Endometrium (tissue), 2 donors: ENCODE results near the gene ST3GAL5.
"Not testable (repeated sequence)": the region's sequence is repeated elsewhere in the genome, so short reads cannot be mapped to it uniquely, and the experiment has no call there.

Experiments used
- FAIRE-seq: peaks from 2 replicates; lab custom pipeline; 2012; peaks lifted over from hg19 to GRCh38; lab: Jason Lieb, UNC
- donor health status: control.
- donor health status: control.

Gene ST3GAL5

DNA sequence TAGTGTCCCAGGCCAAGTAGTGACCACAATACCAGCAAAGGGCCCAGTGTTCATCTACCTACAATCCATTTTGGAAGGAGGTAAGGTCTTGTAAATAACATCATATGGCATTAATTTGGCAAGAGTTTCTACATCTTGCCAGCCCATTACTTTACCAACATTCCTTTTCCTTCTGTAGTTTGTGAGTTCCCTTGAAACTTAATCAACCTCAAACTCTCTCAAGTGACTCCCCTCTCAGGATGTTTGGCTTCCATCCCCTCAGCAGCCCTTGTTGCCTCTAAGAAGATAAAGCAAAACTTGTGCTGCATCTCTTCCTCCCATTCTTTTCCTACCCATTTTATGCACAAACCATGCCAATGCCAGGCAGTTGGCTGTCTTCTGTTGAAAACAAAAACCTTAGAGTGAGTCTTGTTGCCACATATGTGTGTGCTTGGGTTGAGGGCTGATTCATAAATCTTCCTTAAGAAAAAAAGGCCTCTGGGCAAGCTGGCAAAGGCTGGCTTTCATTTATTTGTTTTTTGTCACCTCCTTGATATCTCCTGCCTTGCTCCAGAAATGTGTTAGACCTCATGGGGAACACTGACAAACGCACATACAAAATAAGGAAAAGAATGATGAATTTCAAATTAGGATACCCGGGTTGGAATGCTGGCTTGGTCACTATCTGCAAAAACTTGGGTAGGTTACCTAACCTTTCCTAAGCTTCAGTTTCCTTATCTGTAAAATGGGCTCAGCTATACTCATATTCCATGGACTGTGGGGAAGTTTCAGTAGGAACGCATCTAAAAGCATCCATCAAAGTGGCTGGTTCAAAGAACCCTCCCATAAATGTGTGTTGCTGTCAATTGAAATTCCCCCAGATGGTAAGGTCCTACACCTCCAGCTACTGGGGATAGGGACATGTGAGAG, 29.4 kb upstream of the ST3GAL5 start:
- FAIRE-seq, result no peak

DNA sequence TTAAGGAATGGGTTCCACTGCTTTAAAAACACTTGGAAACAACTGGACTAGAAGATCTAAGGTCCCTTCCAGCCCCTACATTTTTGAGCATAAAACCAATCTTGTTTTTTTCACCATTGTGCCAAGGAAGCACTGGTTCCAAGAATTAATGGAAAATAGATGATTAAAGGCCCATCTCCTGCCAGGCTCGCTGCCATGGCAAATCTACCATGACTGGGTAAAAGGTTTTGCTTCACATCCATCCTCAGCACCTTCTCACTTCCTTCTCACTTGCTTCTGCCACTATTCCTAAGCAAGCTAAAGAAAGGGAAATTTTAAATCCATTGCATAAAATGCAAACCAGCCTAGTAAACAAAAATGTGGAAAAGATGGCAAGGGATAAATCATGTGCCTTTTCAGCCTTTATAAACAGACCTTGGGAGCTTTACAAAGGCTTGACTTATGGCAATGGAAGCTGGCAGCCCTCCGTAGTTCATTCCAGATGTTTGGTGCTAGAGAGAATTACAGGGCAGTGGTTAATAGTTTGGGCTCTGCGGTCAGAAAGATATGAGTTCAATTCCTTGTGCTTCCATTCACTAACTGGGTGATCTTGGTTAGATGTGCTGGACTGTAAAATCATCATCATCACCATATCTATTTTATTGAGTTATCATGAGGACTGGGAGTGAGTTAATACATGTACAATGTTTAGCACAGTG, 27.0 kb upstream of the ST3GAL5 start:
- FAIRE-seq, result no peak

DNA sequence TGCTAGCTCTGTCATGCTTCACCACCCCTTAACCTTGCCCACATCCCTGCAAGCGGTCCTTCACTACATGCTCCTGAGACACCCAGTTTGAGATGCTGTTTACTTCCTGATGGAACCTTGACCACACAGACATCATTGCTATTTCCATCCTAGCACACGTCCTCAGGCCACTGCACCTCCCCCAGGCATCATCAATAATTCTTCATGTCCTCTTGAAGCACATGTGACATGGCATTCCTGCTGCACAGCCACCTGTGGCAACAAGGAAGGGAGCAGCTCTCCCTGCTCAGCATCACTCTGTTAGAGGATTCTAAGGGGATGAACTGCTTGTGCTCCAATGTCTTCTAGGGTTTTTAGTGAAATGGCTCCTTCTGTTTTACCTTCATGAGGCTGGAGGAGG, 26.1 kb upstream of the ST3GAL5 start:
- no peak for FAIRE-seq

DNA sequence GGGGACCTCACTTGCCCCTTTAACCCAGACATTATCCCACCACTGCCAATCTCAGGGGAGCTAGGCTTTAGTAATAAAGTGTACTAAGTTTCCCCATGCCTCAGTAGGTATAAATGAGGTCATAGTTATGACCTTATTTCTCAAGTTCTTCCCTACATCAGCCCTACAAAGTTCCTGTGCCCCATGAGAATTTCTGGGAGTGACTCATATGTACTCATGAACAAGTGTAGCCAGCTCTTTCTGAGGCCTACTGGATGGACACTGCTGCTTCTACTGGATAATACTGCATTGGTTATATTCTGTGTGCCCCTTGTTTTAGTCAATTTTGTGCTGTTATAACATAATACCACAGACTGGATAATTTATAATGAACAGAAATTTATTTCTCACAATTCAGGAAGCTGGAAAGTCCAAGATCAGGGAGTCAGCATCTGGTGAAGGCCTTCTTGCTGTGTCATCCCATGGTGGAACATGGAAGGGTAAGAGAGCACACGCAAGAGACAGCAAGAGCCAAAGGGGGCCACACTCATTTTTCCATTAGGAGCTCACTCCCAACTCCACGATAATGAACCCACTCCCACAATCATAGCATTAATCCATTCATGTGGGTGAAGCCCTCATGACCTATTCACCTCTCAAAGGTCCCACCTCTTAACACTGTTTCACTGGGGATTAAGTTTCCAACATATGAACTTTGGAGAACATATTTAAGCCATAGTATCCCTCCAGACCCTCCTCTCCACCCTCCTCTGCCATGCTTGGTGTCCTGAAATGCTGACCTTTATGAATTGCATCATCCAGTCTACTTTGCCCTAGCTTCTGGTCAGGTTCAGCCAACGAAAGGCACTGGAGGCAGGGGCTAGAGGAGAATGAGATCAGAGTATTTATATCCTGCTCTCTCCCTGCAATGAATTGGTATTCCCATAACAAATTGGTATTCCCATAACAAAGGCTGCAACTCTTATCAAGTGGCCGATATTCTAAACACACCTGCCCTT, 25.4 kb upstream of the ST3GAL5 start:
- FAIRE-seq, result no peak

DNA sequence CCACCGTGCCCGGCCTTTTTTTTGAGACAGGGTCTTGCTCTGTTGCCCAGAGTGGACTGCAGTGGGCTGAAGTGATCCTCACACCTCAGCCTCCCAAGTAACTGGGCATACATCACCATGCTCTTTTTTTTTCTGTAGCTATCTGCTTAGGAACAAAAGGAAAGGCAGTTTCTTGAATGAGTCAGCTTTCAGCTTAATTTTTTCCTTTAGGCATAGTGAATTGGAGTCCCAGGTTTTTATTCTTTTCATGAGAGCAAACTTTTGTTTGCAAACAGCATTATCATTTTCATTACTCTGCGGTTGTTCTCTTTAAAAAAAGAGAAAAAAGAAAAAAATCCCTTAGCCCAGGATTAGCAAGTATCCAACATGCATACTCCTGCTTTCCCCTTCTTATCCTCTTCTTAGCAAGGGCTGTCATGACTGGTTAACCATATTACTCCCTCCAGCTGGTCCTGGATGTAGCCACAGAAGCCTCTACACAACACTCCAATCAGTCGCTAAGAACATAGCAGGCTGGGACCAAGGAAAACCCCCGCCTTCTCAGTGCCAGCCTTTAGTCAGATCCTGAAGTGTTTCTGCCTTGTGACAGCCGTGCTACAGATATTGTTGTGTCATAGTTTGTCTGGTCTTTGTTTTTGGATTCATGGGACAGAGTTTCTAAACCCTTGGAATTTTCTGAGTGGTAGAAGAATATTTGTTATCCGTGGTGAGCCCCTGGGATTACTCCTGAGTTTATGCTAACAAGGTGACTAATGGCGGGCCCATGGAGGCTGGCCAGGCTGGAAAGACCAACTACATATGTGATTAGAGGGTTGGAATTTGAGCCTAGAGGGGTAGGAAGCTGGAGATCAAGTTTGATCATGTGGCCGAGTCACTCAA, 23.3 kb upstream of the ST3GAL5 start:
- no peak for FAIRE-seq

DNA sequence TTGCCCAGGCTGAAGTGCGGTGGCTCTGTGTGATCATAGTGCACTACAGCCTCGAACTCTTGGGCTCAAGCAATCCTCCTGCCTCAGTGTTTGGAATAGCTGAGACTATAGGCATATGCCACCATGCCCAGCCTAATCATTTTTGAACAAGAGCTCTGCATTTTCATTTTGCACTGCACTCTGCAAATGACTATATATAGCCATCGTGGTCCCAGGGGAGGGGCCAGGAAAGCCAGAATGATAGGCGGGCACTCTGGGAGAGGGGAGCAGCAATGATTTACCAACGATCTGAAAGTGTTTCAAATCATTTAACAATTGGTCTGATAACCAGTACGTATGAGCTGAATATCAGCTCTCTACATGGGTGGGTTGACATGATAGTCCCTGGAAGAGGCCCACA, 22.3 kb upstream of the ST3GAL5 start:
- no peak for FAIRE-seq

DNA sequence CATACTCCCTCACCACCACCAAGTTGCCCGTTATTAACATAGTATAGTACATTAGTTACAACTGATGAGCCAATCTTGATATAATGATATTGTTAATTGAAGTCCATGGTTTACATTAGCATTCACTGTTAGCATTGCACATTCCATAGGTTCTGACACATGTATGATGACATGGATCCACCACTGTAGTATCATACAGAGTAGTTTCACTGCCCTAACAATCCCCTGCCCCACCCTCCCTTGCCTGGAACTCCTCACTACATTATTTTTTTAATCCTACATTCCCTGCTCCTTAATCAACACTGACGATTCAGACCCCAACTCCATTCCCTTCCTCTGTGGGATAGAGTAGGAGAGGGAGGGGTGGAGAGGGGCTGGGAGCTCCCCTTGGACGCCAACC, 20.2 kb upstream of the ST3GAL5 start:
- FAIRE-seq, result no peak

DNA sequence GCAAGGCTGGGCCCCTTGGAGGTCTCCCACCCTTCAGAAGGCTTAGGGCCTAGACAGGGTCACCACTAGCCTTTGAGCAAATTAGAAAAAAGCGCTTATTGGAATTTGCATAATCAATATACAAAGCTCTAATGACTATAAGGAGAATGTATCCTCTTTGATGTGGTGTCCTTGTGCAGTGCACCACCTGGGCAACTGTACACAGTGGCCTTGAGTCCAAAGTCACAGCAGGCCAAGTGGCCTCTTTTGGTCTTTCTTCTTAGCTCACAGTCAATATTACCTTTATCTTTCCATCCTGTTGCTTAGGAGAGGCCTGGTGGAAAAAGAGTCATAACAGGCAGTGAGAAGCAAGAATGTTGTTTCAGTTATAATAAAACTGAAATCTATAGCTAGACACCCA, 19.7 kb upstream of the ST3GAL5 start:
- no peak for FAIRE-seq

DNA sequence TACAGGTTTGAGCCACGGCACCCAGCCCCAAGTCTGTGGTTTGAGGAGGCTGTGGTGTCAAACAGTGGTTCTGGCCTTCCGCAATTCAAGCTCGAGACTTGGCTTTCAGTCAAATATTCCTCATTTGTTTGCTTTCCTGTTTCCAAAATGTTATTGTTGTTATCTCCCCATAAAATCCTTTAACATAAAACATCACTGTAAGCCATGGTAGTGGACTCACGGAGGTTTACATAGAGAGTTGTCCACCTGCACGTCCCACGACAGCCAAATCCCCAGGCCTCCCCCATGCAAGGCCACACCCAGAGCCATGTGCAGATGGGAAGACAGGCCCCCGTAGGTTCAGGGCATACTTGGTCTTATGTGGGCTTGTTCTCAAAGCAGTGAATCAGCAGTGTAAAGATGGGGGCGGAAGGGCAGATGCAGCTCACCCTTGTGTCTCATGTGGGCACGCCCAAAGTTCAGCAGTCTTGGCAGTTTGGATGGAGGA, 18.9 kb upstream of the ST3GAL5 start:
- FAIRE-seq, result no peak

DNA sequence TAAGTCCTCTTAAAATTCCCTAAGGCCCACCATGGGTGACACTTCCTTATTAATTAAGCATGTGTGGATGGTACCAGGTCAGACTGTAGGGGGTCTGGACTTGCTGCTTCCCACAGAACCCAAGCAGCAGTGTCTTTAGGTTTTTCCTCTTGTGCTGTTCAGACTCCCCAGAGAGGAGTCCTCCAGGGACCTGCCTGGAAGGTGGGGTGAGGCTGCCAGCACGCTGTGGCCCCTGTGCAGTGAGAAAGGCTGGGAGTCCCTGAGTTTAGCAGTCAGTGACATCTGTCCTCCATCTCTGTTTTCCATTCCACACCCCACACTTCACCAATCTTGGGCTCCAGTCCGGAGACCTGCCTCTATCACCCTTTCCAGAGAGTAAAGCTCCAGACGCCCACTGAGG, 18.0 kb upstream of the ST3GAL5 start:
- no peak for FAIRE-seq

DNA sequence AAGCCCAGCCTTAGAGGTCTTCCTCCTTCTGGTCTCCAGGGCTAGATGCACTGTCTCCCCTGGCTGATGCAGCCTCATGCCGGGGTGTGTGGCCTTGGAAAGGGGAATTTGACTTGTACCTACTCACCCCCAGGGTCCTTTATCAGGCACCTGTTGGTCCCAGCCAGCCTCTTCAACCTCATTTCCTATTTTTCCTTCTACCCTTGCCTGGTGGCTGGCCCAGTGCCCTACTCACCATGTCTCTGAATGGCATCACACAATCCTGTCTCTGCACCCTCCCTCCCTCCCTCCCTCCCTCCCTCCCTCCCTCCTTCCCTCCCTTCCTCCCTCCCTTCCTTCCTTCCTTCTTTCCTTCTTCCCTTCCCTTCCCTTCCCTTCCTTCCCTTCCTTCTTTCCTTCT, 17.1 kb upstream of the ST3GAL5 start:
- no peak for FAIRE-seq

DNA sequence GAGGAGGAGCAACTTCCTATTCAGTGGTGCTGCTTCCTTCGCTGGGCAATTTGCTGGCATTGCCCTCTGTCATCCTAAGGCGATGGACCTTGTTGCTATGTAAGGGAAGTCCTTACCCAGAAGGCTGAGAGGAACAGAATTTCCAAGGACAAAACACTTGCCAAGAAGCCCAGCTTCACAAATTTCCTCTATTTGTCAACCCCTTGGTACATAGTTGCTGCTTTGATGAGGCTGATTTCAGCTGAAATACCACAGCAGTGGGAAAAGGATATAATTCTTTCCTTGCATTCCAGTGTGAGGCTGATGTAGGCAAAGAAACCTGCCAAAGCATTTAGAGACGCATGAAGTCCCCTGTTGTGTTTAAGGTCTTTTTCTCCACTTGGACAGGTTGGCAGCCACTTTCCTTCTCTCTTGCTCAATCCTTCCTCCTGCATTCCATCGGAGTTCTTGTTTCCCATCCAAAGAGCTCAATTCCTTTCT, 16.4 kb upstream of the ST3GAL5 start:
- FAIRE-seq, result no peak

DNA sequence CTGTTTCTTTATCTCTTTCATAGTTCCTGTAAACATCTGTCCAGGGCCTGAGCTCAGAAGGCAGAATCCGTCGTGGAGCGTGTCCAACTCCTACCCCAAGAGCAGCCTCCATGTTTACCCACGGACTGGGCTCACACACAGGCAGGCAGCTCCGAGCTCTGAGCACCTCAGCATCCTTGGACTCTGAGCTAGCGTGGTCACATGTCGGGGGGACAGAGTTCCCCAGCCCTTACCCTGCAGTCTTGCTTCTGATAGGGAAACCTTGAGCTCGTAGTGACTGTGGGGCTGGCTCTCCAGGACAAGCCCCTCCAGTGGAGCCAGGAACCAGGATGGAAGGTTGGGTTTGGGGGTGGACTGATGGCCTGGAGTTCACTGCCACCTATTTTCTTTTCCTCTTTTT, 15.1 kb upstream of the ST3GAL5 start:
- FAIRE-seq, result no peak

DNA sequence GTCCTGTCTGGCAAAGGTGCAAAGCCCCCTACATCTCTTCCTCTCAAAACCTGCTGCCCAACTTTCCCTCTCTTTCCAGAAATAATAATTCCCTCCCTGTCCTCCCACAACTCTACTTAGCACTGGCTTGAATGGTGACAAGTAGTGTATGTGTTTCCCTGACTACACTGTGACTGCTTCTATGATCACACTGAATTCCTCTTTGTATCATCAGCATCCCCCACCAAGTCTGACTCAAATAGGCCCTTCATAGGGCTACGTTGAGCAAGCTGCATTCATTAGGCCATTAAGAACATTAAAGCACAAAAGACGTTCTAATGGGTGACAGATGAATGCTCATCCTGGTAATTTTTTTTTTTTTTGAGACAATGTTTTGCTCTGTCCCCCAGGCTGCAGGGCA, 13.7 kb upstream of the ST3GAL5 start:
- FAIRE-seq, result no peak

DNA sequence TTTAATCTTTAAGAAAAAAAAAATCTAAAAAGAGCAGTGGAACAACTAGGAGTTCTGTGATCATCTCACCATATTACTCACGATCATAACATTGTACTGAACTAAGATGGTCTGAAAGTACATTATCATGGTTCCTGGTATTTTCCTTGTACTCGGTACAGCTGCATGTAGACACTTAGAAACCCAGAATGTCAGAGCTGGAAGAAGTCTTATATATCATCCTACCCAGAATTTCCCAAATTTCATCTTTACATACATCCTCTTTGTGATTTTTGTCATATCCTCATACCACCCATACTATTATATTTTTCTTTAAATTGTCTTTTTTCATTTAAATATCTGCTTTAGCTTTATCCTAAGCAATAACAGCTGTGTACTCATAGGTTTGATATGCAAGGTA, 12.4 kb upstream of the ST3GAL5 start:
- FAIRE-seq, result no peak

DNA sequence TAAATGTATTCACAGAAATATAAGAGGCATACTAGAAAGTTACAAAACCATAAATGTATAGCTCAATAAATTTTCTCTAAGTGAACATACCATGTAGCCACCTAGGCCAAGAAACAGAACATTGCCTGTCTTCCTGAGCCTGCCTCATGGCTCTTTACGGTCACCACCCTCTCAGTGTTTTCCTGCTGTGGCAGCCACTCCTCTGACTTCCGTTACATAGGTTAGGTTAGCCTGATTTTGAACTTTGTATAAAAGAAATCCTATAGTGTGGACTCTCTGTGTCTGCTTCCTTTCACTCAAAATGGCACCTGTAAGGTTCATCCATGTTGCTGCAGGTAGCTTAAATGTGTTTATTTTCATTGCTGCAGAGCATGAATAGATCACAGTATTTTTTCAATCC, 11.6 kb upstream of the ST3GAL5 start:
- no peak for FAIRE-seq

DNA sequence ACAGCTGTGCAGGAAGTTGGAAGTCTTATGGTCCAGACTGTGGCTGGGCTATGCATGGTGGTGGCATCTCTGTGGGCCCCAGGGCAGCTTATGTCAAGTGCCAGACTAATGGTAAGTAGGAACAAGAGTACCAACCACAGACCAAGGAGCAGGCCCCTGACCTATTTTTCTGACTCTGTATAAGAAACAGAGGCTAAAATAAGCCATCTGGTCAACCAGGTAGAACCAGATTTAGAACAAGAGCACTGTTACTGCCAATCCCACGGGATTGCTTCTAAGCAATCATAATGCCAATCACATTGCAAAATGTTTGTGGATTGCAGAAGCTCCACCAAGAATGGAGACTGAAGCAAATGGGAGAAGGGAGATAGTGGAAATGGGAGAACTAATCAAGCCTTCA, 11.1 kb upstream of the ST3GAL5 start:
- FAIRE-seq, result no peak

DNA sequence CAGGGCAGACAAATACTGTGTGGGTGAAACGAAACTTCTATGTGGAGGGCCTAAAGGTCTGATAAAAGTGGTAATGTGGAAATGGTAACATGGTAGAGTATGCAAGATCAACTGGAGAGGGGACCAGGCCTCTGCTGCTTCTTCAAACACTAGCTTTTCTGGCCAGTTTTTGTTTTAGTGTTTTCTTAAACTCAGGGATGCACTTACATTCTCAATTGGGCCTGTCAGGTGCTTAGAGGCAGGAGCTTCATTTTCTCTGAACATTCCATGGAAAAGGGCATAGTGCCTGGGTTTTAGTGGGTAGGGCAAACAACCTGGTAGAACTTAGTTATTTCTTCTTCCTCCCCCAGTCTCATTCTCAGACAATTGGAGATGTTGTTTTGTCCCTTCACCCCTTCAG, 10.5 kb upstream of the ST3GAL5 start:
- no peak for FAIRE-seq

DNA sequence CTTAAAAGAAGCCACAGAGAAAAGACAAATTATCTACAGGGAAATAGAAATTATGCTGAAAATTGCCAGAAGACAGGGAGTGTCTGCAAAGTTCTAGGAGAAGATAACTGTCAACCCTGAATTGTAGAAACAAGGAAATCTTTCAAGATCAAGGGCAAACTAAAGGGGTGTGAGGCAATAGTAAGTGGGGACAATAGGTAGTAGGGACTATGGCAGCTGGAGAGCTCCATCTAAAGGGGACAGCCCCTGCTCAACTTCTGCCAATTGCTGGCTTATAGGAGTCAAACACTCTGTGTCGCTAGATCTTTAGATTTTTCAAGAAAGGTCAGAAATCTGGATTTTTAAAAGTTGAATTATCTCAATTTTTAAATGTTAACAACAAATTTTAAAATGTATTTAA, 10.1 kb upstream of the ST3GAL5 start:
- FAIRE-seq, result no peak

DNA sequence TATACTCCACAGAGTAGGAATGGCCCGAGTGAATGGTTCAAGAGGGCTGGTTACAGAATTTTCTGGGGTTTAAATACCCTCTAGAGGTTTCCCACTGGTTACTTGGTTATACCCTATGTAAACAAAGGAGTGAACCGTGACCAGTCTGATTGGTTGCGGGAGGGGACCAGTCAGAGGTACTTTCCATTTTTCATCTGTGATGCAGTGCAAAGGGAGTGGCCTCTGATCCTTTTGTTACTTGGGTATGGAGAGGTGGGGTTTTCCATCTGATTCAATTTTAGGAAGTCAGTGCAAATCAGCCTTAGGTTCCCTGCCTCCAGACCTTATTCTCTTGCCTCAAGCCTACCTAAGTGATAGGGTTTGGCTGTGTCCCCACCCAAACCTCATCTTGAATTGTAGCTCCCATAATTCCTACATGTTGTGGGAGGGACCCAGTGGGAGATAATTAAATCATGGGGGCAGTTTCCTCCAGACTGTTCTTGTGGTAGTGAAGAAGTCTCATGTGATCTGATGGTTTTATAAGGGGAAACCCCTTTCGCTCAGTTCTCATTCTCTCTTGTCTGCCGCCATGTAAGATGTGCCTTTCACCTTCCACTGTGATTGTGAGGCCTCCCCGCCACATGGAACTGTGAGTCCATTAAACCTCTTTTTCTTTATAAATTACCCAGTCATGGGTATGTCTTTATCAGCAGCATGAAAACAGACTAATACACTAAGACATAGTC, 5.9 kb upstream of the ST3GAL5 start:
- not testable (repeated sequence) for FAIRE-seq
